Keratinocyte (primary cell): ENCODE data around the gene GRIN3B. TPM values are rescaled to one million over a fixed set of nuclear protein-coding genes. Genes with fewer than 3 reads are reported as not detected.

Experiments
- DNase-seq: peaks from one replicate; pipeline ENCODE4 v3.0.0-alpha.2; 2011; ENCODE audit warnings: low read depth, missing footprints, low spot score
- FAIRE-seq: peaks from 2 replicates; lab custom pipeline; 2011; peaks lifted over from hg19 to GRCh38; lab: Jason Lieb, UNC
- H2AFZ ChIP-seq: 2 replicates; pipeline ENCODE4 v1.6.0; 2012; ENCODE audit warnings: low read length, control low read depth, inconsistent platforms; ENCODE audit not compliant: control insufficient read depth
- H3K27ac ChIP-seq: 2 replicates; pipeline ENCODE4 v1.5.1; 2011; ENCODE audit warnings: low read length; ENCODE audit not compliant: control insufficient read depth, insufficient read depth
- H3K27me3 ChIP-seq: 3 replicates; pipeline ENCODE4 v1.6.0; 2011; ENCODE audit warnings: low read length; ENCODE audit not compliant: control insufficient read depth, insufficient read depth; ENCODE audit errors: extremely low read depth
- H3K36me3 ChIP-seq, 2 experiments: 2 replicates in 1 of 2; 3 replicates in 1 of 2; pipeline ENCODE4 v1.5.1; 2011; ENCODE audit warnings: low read length in 2 of 2, mild to moderate bottlenecking in 1 of 2; ENCODE audit not compliant: control insufficient read depth in 2 of 2, insufficient read depth in 2 of 2; ENCODE audit errors: extremely low read depth in 1 of 2
- H3K4me1 ChIP-seq: 3 replicates; pipeline ENCODE4 v1.5.1; 2011; ENCODE audit warnings: low read length; ENCODE audit not compliant: control insufficient read depth, insufficient read depth; ENCODE audit errors: extremely low read depth
- H3K4me2 ChIP-seq: 3 replicates; pipeline ENCODE4 v1.6.0; 2011; ENCODE audit warnings: low read depth, low read length; ENCODE audit not compliant: control insufficient read depth, insufficient read depth; ENCODE audit errors: extremely low read depth
- H3K4me3 ChIP-seq, 3 experiments: fragments of 200-600 bp in 1 of 3; sonication (generic) in 1 of 3; 2 replicates in 2 of 3; 3 replicates in 1 of 3; pipeline ENCODE4 v1.5.1; 2011 to 2016; ENCODE audit warnings: low read length in 3 of 3, mild to moderate bottlenecking in 3 of 3, control low read depth in 2 of 3, inconsistent platforms in 1 of 3, low read depth in 1 of 3, mixed read lengths in 1 of 3, mixed run types in 1 of 3, moderate library complexity in 1 of 3; ENCODE audit not compliant: control insufficient read depth in 2 of 3, insufficient read depth in 2 of 3; ENCODE audit errors: extremely low read depth in 1 of 3
- H3K79me2 ChIP-seq: 2 replicates; pipeline ENCODE4 v1.6.0; 2012; ENCODE audit warnings: low read length; ENCODE audit not compliant: control insufficient read depth, insufficient read depth
- H3K9ac ChIP-seq: 3 replicates; pipeline ENCODE4 v1.6.0; 2011; ENCODE audit warnings: low read length; ENCODE audit not compliant: control insufficient read depth, insufficient read depth; ENCODE audit errors: extremely low read depth
- H3K9me1 ChIP-seq: 3 replicates; pipeline ENCODE4 v1.6.0; 2011; ENCODE audit warnings: low read length; ENCODE audit not compliant: control insufficient read depth, insufficient read depth; ENCODE audit errors: extremely low read depth
- H3K9me3 ChIP-seq: 2 replicates; pipeline ENCODE4 v1.5.1; 2012; ENCODE audit warnings: low read depth, low read length; ENCODE audit not compliant: control insufficient read depth
- H4K20me1 ChIP-seq: 3 replicates; pipeline ENCODE4 v1.6.0; 2011; ENCODE audit warnings: low read length; ENCODE audit not compliant: control insufficient read depth, insufficient read depth; ENCODE audit errors: extremely low read depth
- CTCF ChIP-seq, 3 experiments: IDR thresholded peaks in 1 of 3; conservative IDR thresholded peaks in 1 of 3; optimal IDR thresholded peaks in 1 of 3; 2 replicates in 2 of 3; 3 replicates in 1 of 3; pipeline versions ENCODE3 to v1.5.1; 2011; ENCODE audit warnings: low read length in 3 of 3, mild to moderate bottlenecking in 3 of 3, moderate library complexity in 2 of 3, control low read depth in 1 of 3, inconsistent platforms in 1 of 3; ENCODE audit not compliant: insufficient read depth in 2 of 3; ENCODE audit errors: extremely low read depth in 1 of 3
- EZH2 ChIP-seq: IDR thresholded peaks from one replicate; pipeline ENCODE4 v1.6.1; 2012; ENCODE audit warnings: inconsistent platforms, mild to moderate bottlenecking, low read length, moderate library complexity
- dilution Hi-C: fragments of 300-500 bp; cut with MboI; formaldehyde crosslinking; loops from one replicate; pipeline ENCODE4 v1.7.0; 2020; ENCODE audit warnings: low sequenced_read_pairs; ENCODE audit not compliant: extremely low pct_ligation_motif_present
- polyA plus RNA-seq, 5 experiments: library from polyadenylated mRNA; depleted of rRNA in 3 of 5; stranded (reverse) in 3 of 5; stranded (forward) in 1 of 5; unstranded in 1 of 5; fragments of >200 nt; gene quantifications; 1 replicate in 1 of 5; 2 replicates in 3 of 5; 3 replicates in 1 of 5; pipeline versions ENCODE4 v1.2.1 to v1.2.3, GENCODE V29; 2011 to 2012; ENCODE audit warnings: missing spikeins in 2 of 5, low read depth in 1 of 5, low replicate concordance in 1 of 5

GRIN3B gene
- polyA plus RNA-seq, 1 donor (not counting 4 experiments of a cell fraction or from before 2014, with no cell fraction given): 0.20 TPM

- Histone ChIP-seq H3K27me3 (peaks cover 7% of the 10 kb centered on the region), H3K79me2 (peaks cover 2% of the 10 kb centered on the region), H3K4me3 (no peak overlapping the region), H3K9ac (no peak overlapping the region), H3K9me3 (no peaks in the 10 kb centered on the region), H2AFZ (no peak overlapping the region), H3K4me1 (peaks cover 8% of the 10 kb centered on the region), H4K20me1 (no peaks in the 10 kb centered on the region), H3K9me1 (no peaks in the 10 kb centered on the region), H3K27ac (no peak overlapping the region), H3K36me3 (no peaks in the 10 kb centered on the region), H3K4me2 (no peak overlapping the region)
- dilution Hi-C loops: no loop called here
- TF ChIP-seq CTCF (optimal IDR thresholded peaks at IDR 0.05 in 1 of 3, IDR thresholded peaks at IDR 0.05 in 1 of 3, conservative IDR thresholded peaks at IDR 0.05 in 1 of 3; ENCODE audit: extremely low read depth in 1 of 3, insufficient read depth in 2 of 3, low read length in 3 of 3) (no peak), EZH2 (no peak)
- DNase-seq: no peak
- FAIRE-seq: no peak
These were observed 20.9 kb upstream of the GRIN3B start for GRCh38 chr19:979318-979741.

- Histone ChIP-seq H3K27me3 (peaks cover 7% of the 10 kb centered on the region), H4K20me1 (no peaks in the 10 kb centered on the region), H3K4me2 (no peak overlapping the region), H3K4me1 (peaks cover 14% of the 10 kb centered on the region), H2AFZ (no peak overlapping the region), H3K4me3 (no peak overlapping the region), H3K9me1 (no peaks in the 10 kb centered on the region), H3K9ac (no peak overlapping the region), H3K27ac (no peak overlapping the region), H3K36me3 (no peaks in the 10 kb centered on the region), H3K9me3 (no peaks in the 10 kb centered on the region), H3K79me2 (peaks cover 10% of the 10 kb centered on the region)
- FAIRE-seq (no peak), DNase-seq (no peak)
- dilution Hi-C loops: no loop called here
- TF ChIP-seq EZH2 (no peak), CTCF (optimal IDR thresholded peaks at IDR 0.05 in 1 of 3, IDR thresholded peaks at IDR 0.05 in 1 of 3, conservative IDR thresholded peaks at IDR 0.05 in 1 of 3; ENCODE audit: extremely low read depth in 1 of 3, insufficient read depth in 2 of 3, low read length in 3 of 3) (no peak)
These were observed 19.9 kb upstream of the GRIN3B start for GRCh38 chr19:980133-980998.
